Progenitor cell of endocrine pancreas (in vitro differentiated cells): ENCODE measurements around the gene CTNNA3. TPM values are rescaled to one million over a fixed set of nuclear protein-coding genes. Genes with fewer than 3 reads are reported as not detected.

Experiments
- DNase-seq: peaks from one replicate; pipeline ENCODE4 v3.0.0; 2021; ENCODE audit warnings: low spot score; ENCODE audit not compliant: unreplicated experiment
- H3K27ac Mint-ChIP-seq: 2 replicates; pipeline ENCODE4 v1.8.0; 2021; ENCODE audit warnings: mild to moderate bottlenecking, moderate library complexity, mixed read lengths
- H3K27me3 Mint-ChIP-seq: 2 replicates; pipeline ENCODE4 v1.8.0; 2021; ENCODE audit warnings: mixed read lengths
- H3K36me3 Mint-ChIP-seq: 2 replicates; pipeline ENCODE4 v1.8.0; 2022; ENCODE audit warnings: mixed read lengths; ENCODE audit not compliant: insufficient read depth
- H3K4me1 Mint-ChIP-seq: 2 replicates; pipeline ENCODE4 v1.8.0; 2021; ENCODE audit warnings: low read depth, mixed read lengths
- H3K4me3 Mint-ChIP-seq: 2 replicates; pipeline ENCODE4 v1.8.0; 2021; ENCODE audit warnings: low read depth, mild to moderate bottlenecking, moderate library complexity, mixed read lengths
- H3K9me3 Mint-ChIP-seq: 2 replicates; pipeline ENCODE4 v1.8.0; 2021; ENCODE audit warnings: low read depth, mixed read lengths
- total RNA-seq: library from RNA; stranded (reverse); gene quantifications from 2 replicates; pipeline ENCODE4 v1.2.1, GENCODE V29; 2021
- TF ChIP-seq, protein P1 (sequence below): fragments of 200-600 bp; sonication (generic); IDR thresholded peaks from one replicate; pipeline ENCODE4 v1.5.0; 2021; ENCODE audit warnings: antibody characterized with exemption, mild to moderate bottlenecking; ENCODE audit not compliant: unreplicated experiment

The CTNNA3 gene
- total RNA-seq, 1 donor from 2014 or later = 1.7 TPM

DNA sequence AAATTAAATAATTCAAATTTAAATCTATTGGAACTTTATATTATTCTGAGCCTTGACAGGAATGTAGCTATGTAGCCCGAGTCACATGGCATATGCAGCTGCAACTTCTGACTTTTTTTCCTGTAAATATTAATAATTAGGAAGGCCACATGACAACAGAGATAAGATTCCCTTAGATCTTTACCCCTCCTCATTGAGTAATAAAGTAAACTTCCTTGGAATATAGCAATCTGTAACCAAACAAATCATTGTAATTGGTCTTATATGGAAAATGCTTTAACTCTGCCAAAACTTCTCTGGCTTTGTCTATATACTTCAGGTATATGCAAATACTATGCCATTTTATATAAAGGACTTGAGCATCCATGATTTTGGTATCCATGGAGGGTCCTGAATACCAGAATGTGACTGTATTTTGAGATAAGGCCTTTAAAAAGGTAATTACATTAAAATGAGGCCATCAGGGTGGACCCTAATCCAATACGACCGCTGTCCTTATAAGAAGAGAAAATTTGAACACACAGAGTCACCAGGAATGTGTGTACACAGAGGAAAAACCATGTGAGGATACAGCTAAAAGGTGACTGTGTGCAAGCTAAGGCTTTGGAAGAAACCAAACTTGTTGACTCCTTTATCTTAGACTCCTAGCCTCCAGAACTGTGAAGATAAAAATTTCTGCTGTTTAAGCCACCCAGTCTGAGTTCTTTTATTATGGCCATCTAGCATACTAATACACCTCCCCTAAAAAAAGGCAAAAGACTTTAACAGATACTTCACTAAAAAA, 222.0 kb downstream of the CTNNA3 start:
- Mint-ChIP-seq H3K9me3 (peaks cover 20% of the 10 kb centered on the region), H3K36me3 (no peaks in the 10 kb centered on the region), H3K4me3 (no peak overlapping the region), H3K27ac (no peak overlapping the region), H3K4me1 (no peaks in the 10 kb centered on the region), H3K27me3 (no peaks in the 10 kb centered on the region)
- no peak for DNase-seq
- TF ChIP-seq, protein P1, sequence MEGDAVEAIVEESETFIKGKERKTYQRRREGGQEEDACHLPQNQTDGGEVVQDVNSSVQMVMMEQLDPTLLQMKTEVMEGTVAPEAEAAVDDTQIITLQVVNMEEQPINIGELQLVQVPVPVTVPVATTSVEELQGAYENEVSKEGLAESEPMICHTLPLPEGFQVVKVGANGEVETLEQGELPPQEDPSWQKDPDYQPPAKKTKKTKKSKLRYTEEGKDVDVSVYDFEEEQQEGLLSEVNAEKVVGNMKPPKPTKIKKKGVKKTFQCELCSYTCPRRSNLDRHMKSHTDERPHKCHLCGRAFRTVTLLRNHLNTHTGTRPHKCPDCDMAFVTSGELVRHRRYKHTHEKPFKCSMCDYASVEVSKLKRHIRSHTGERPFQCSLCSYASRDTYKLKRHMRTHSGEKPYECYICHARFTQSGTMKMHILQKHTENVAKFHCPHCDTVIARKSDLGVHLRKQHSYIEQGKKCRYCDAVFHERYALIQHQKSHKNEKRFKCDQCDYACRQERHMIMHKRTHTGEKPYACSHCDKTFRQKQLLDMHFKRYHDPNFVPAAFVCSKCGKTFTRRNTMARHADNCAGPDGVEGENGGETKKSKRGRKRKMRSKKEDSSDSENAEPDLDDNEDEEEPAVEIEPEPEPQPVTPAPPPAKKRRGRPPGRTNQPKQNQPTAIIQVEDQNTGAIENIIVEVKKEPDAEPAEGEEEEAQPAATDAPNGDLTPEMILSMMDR = no peak

DNA sequence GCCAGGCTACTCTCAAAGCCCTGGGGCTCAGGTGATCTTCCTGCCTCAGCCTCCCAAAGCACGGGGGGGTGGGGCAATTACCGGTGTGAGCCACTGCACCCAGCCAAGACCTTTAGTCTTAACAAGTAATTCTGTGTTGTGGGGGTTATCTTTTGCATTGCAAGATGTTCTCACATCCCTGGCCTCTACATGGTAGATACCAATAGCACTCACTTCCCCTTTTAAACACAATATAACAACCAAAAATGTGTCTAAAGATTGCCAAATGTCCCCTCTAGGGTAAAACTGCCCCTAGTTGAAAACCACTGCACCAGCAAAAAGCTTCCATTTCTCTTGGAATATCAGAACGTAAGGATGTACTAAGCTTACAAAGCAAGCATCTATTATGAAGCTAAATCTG, 225.0 kb downstream of the CTNNA3 start:
- no peak for DNase-seq
- Mint-ChIP-seq H3K4me3 (no peak overlapping the region), H3K36me3 (no peaks in the 10 kb centered on the region), H3K4me1 (no peaks in the 10 kb centered on the region), H3K27me3 (no peaks in the 10 kb centered on the region), H3K27ac (no peak overlapping the region), H3K9me3 (peaks cover 4% of the 10 kb centered on the region)
- TF ChIP-seq, protein P1 = no peak

DNA sequence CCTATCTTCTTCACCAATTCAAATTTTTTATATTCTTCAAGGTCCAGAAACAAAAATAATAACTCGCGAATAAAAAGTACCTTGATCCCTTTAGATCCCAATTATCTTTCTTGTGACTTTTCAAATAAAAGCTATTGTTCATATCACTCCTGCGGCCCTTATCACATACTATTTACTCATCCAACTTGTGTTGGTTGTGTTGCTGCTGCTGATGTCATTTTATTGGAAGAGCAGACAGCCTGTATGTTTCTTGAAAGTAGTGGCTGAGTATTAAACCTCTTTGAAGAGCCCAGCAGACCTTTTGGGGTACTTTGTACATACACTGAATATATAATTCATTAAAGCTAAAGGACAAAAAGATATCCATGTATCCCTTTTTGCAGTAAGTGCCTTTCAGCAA, 231.7 kb downstream of the CTNNA3 start:
- Mint-ChIP-seq H3K27me3 (no peaks in the 10 kb centered on the region), H3K4me1 (peaks cover 2% of the 10 kb centered on the region), H3K36me3 (no peaks in the 10 kb centered on the region), H3K27ac (no peak overlapping the region), H3K9me3 (no peaks in the 10 kb centered on the region), H3K4me3 (no peak overlapping the region)
- TF ChIP-seq, protein P1 = no peak
- no peak for DNase-seq

DNA sequence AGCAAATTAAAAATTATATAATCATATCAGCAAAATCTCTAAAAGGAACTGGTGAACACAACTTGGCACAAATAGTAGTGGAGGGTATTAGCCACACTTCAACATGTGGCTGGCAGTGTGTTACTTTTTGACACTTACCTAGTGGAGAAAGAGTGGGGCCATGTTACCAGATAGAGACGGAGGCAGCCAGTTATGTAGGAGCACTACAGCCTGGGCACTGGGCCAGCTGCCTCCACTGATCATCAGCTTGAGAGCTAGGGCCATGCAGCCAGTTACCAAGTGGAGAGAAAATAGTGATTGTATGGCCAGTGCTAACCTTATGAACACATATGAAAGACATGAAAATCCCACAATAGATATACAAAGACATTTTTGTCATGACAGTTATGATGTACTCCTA, 243.1 kb downstream of the CTNNA3 start:
- no peaks in the 10 kb centered on the region for H3K27me3 Mint-ChIP-seq
- peaks cover 18% of the 10 kb centered on the region for H3K9me3 Mint-ChIP-seq
- no peaks in the 10 kb centered on the region for H3K4me1 Mint-ChIP-seq
- H3K4me3 Mint-ChIP-seq = no peak overlapping the region
- DNase-seq = no peak
- TF ChIP-seq, protein P1 = no peak
- no peak overlapping the region for H3K27ac Mint-ChIP-seq
- no peaks in the 10 kb centered on the region for H3K36me3 Mint-ChIP-seq

DNA sequence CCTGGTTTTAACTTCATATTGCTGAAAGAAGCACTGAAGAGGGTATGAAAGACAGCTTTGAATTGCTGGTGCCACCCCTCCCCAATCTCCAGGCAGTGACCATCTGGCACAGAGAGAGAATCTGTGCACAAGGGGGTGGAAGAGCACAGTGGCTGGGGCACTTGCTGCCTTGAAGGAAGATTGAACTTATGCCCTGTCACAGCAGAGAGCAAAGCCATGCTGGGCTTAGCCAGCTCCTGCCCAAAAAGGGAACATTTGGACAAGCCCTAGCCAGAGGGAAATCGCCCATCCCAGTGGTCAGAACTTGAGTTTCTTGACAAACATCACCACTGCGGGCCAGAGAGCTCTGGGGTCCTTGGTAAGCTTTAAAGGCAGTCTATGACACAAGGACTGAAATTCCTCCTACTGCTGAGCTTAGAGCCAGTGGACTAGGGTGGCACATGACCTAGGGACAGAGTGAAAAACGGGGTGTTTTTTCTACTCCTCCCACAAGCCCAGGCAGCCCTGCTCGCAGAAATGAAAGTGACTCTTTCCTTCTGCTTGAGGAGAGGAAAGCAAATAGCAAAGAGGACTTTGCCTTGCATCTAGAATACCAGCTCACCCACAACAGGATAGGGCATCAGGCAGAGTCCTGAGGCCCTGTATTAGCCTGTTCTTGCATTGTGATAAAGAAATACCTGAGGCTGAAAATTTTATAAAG, 257.2 kb downstream of the CTNNA3 start:
- H3K36me3 Mint-ChIP-seq = no peaks in the 10 kb centered on the region
- no peak overlapping the region for H3K4me3 Mint-ChIP-seq
- no peak overlapping the region for H3K27ac Mint-ChIP-seq
- H3K27me3 Mint-ChIP-seq = no peaks in the 10 kb centered on the region
- H3K9me3 Mint-ChIP-seq = peaks cover 19% of the 10 kb centered on the region
- TF ChIP-seq, protein P1 = no peak
- no peak for DNase-seq
- no peaks in the 10 kb centered on the region for H3K4me1 Mint-ChIP-seq
